Endothelial cell of umbilical vein (primary cell): ENCODE results near the gene PPHLN1. TPM values are rescaled to one million over a fixed set of nuclear protein-coding genes. Genes with fewer than 3 reads are reported as not detected.

ENCODE experiments used
- BruUV-seq: library from RNA; stranded (reverse); fragments of 400-500 nt; replicated peaks from 2 replicates; lab custom pipeline; 2021; lab: Mats Ljungman, UMichigan
- CTCF ChIA-PET: fragments of 300-600, 350-600 bp; sonication (Branson Sonifier 250); formaldehyde crosslinking; loops from one replicate; lab custom pipeline; 2021; ENCODE audit warnings: antibody characterized with exemption, inconsistent platforms; lab: Charles Lee
- POLR2A ChIA-PET: fragments of 300-600, 350-600 bp; sonication (Branson Sonifier 250); formaldehyde crosslinking; loops from one replicate; lab custom pipeline; 2021; ENCODE audit warnings: antibody characterized with exemption, inconsistent platforms; lab: Charles Lee
- DNase-seq: peaks from one replicate; pipeline ENCODE4 v3.0.0-alpha.2; 2011; ENCODE audit warnings: low read depth, low spot score
- FAIRE-seq: peaks from 2 replicates; lab custom pipeline; 2011; peaks lifted over from hg19 to GRCh38; lab: Jason Lieb, UNC
- H2AFZ ChIP-seq: 2 replicates; pipeline ENCODE4 v1.6.0; 2012; ENCODE audit warnings: low read depth, low read length, control low read depth, inconsistent platforms
- H3K27ac ChIP-seq: 2 replicates; pipeline ENCODE4 v1.5.1; 2011; ENCODE audit warnings: low read depth, mild to moderate bottlenecking, control low read depth, low read length, moderate library complexity; ENCODE audit not compliant: insufficient read depth
- H3K27me3 ChIP-seq, 2 experiments: 2 replicates each; pipeline versions ENCODE4 v1.6.0 to v1.6.1; 2011; ENCODE audit warnings: low read length in 2 of 2, mixed read lengths in 1 of 2; ENCODE audit not compliant: control insufficient read depth in 2 of 2, insufficient read depth in 2 of 2
- H3K36me3 ChIP-seq, 2 experiments: 2 replicates in 1 of 2; 3 replicates in 1 of 2; pipeline ENCODE4 v1.5.1; 2011; ENCODE audit warnings: low read length in 2 of 2, mild to moderate bottlenecking in 1 of 2, moderate library complexity in 1 of 2; ENCODE audit not compliant: control insufficient read depth in 2 of 2, insufficient read depth in 2 of 2; ENCODE audit errors: extremely low read depth in 1 of 2
- H3K4me1 ChIP-seq: 3 replicates; pipeline ENCODE4 v1.5.1; 2011; ENCODE audit warnings: mild to moderate bottlenecking, low read length; ENCODE audit not compliant: control insufficient read depth, insufficient read depth; ENCODE audit errors: extremely low read depth
- H3K4me2 ChIP-seq: 2 replicates; pipeline ENCODE4 v1.6.1; 2011; ENCODE audit warnings: low read length, control low read depth, mixed read lengths; ENCODE audit not compliant: insufficient read depth
- H3K4me3 ChIP-seq, 3 experiments: fragments of 200-600 bp in 1 of 3; sonication (generic), shearing (Covaris generic) in 1 of 3; replicated peaks in 1 of 3; 2 replicates each; pipeline ENCODE4 v1.5.1; 2011 to 2016; ENCODE audit warnings: control low read depth in 3 of 3, low read length in 3 of 3, mild to moderate bottlenecking in 2 of 3, inconsistent platforms in 1 of 3, low read depth in 1 of 3, moderate library complexity in 1 of 3; ENCODE audit not compliant: insufficient read depth in 1 of 3
- H3K79me2 ChIP-seq: 2 replicates; pipeline ENCODE4 v1.6.0; 2012; ENCODE audit warnings: low read length, inconsistent platforms; ENCODE audit not compliant: control insufficient read depth, insufficient read depth
- H3K9ac ChIP-seq: replicated peaks from 2 replicates; pipeline ENCODE3; 2011; ENCODE audit warnings: low read length, control low read depth; ENCODE audit not compliant: insufficient read depth; ENCODE audit errors: extremely low read depth
- H3K9me1 ChIP-seq: replicated peaks from 3 replicates; pipeline ENCODE4 v1.6.0; 2011; ENCODE audit warnings: mild to moderate bottlenecking, low read length; ENCODE audit not compliant: control insufficient read depth, insufficient read depth; ENCODE audit errors: extremely low read depth
- H3K9me3 ChIP-seq: replicated peaks from 2 replicates; pipeline ENCODE4 v1.5.1; 2012; ENCODE audit warnings: low read length, inconsistent platforms; ENCODE audit not compliant: control insufficient read depth, insufficient read depth
- H4K20me1 ChIP-seq: replicated peaks from 2 replicates; pipeline ENCODE3; 2011; ENCODE audit warnings: mild to moderate bottlenecking, low read length; ENCODE audit not compliant: control insufficient read depth, insufficient read depth; ENCODE audit errors: extremely low read depth
- CTCF ChIP-seq, 2 donors: IDR thresholded peaks; 1 replicate in 1 of 2; 2 replicates in 1 of 2; pipeline ENCODE4 v1.5.1; 2011; ENCODE audit warnings: low read length in 2 of 2, mild to moderate bottlenecking in 2 of 2, moderate library complexity in 2 of 2, control low read depth in 1 of 2, inconsistent platforms in 1 of 2, low read depth in 1 of 2; ENCODE audit not compliant: insufficient read depth in 1 of 2; ENCODE audit errors: extremely low read depth in 1 of 2
- EZH2 ChIP-seq: IDR thresholded peaks from 2 replicates; pipeline ENCODE4 v1.6.1; 2012; ENCODE audit warnings: borderline replicate concordance, low read depth, mild to moderate bottlenecking, moderate library complexity, low read length, inconsistent platforms; ENCODE audit not compliant: severe bottlenecking
- FOS ChIP-seq: IDR thresholded peaks from 2 replicates; pipeline ENCODE4 v1.6.1; 2011; ENCODE audit warnings: mild to moderate bottlenecking, low read length, moderate library complexity, borderline replicate concordance; ENCODE audit not compliant: insufficient read depth
- GATA2 ChIP-seq: IDR thresholded peaks from 2 replicates; pipeline ENCODE4 v1.7.0; 2011; ENCODE audit warnings: low read depth, mild to moderate bottlenecking, moderate library complexity, mixed read lengths, low read length; ENCODE audit not compliant: insufficient read length, insufficient read depth
- JUN ChIP-seq: IDR thresholded peaks from 2 replicates; pipeline ENCODE4 v1.6.1; 2011; ENCODE audit warnings: borderline replicate concordance, low read depth; ENCODE audit not compliant: insufficient read length, insufficient read depth
- MAX ChIP-seq: IDR thresholded peaks from 2 replicates; pipeline ENCODE4 v1.6.1; 2011; ENCODE audit not compliant: insufficient read depth, insufficient read length
- MYC ChIP-seq: IDR thresholded peaks from one replicate; pipeline ENCODE4 v1.6.1; 2011; ENCODE audit warnings: mild to moderate bottlenecking, low read depth, low read length
- POLR2A ChIP-seq: IDR thresholded peaks from 2 replicates; pipeline ENCODE4 v1.6.1; 2012; ENCODE audit warnings: low read depth, mild to moderate bottlenecking, control low read depth, low read length
- POLR2AphosphoS5 ChIP-seq: IDR thresholded peaks from 2 replicates; pipeline ENCODE4 v1.6.1; 2012; ENCODE audit warnings: low read depth, mild to moderate bottlenecking, control low read depth, low read length, moderate library complexity; ENCODE audit not compliant: insufficient read depth
- dilution Hi-C: fragments of 300-500 bp; cut with MboI; formaldehyde crosslinking; loops from one replicate; pipeline ENCODE4 v1.15.0; 2019; ENCODE audit warnings: low sequenced_read_pairs; ENCODE audit not compliant: extremely low pct_ligation_motif_present
- intact Hi-C: fragments of 100-400 bp; cut with micrococcal nuclease; formaldehyde crosslinking; loops from one replicate; pipeline ENCODE4 v1.10.0; 2022
- polyA plus RNA-seq, 4 experiments: library from polyadenylated mRNA; depleted of rRNA in 3 of 4; stranded (reverse) in 3 of 4; unstranded in 1 of 4; fragments of >200 nt; gene quantifications; 2 replicates each; pipeline versions ENCODE4 v1.2.1 to v1.2.3, GENCODE V29; 2011 to 2012; ENCODE audit warnings: missing spikeins in 1 of 4
- total RNA-seq: library from RNA; stranded (reverse); gene quantifications from 2 replicates; pipeline ENCODE4 v1.2.3, GENCODE V29; 2021

PPHLN1 gene
- total and polyA plus RNA-seq, 2 donors (not counting 3 experiments of a cell fraction or from before 2014, with no cell fraction given), result 23.4 to 62.2 TPM

GRCh38 chr12:42458575-42458974, 132.6 kb downstream of the PPHLN1 start:
- dilution Hi-C loops, result no loop called here
- intact Hi-C loops, result no loop called here
- Histone ChIP-seq H3K27ac (no peak overlapping the region), H3K27me3 (no peaks in the 10 kb centered on the region), H3K4me2 (no peak overlapping the region), H3K36me3 (peaks cover 21 to 30% of the 10 kb centered on the region in 2 experiments), H3K9ac (no peak overlapping the region), H3K9me1 (no peaks in the 10 kb centered on the region), H3K79me2 (peaks cover 17% of the 10 kb centered on the region), H4K20me1 (no peaks in the 10 kb centered on the region), H3K4me3 (no peak overlapping the region), H2AFZ (no peak overlapping the region), H3K9me3 (no peaks in the 10 kb centered on the region), H3K4me1 (peaks cover 9% of the 10 kb centered on the region)
- no peak for DNase-seq
- FAIRE-seq, result no peak
- CTCF ChIA-PET, result no interaction called here
- BruUV-seq, result no TSS peak
- TF ChIP-seq FOS (no peak), JUN (no peak), GATA2 (no peak), EZH2 (no peak), POLR2AphosphoS5 (no peak), MAX (no peak), MYC (no peak), CTCF (IDR thresholded peaks at IDR 0.05; ENCODE audit: extremely low read depth in 1 of 2, insufficient read depth in 1 of 2, low read depth in 1 of 2, low read length in 2 of 2) (no peak), POLR2A (no peak)
- POLR2A ChIA-PET, result no interaction called here
